Neural crest cell (in vitro differentiated cells): ENCODE data around the gene MARCHF10. TPM values are rescaled to one million over a fixed set of nuclear protein-coding genes. Genes with fewer than 3 reads are reported as not detected.

Experiments
- DNase-seq: peaks from one replicate; pipeline ENCODE4 v3.0.0; 2021; ENCODE audit warnings: low read depth, mixed read lengths, low spot score
- H3K27ac Mint-ChIP-seq: one replicate; pipeline ENCODE4 v1.8.0; 2021; ENCODE audit warnings: mild to moderate bottlenecking, mixed read lengths; ENCODE audit not compliant: unreplicated experiment
- H3K27me3 Mint-ChIP-seq: 2 replicates; pipeline ENCODE4 v1.8.0; 2021; ENCODE audit warnings: low read depth, mild to moderate bottlenecking, mixed read lengths
- H3K36me3 Mint-ChIP-seq: 2 replicates; pipeline ENCODE4 v1.8.0; 2021; ENCODE audit warnings: low read depth, mild to moderate bottlenecking, mixed read lengths
- H3K4me1 Mint-ChIP-seq: 2 replicates; pipeline ENCODE4 v1.8.0; 2021; ENCODE audit warnings: mixed read lengths
- H3K4me3 Mint-ChIP-seq: one replicate; pipeline ENCODE4 v1.8.0; 2021; ENCODE audit warnings: mild to moderate bottlenecking, mixed read lengths
- H3K9me3 Mint-ChIP-seq: 2 replicates; pipeline ENCODE4 v1.8.0; 2021; ENCODE audit warnings: mixed read lengths
- CTCF ChIP-seq: fragments of 200-600 bp; sonication (generic); conservative IDR thresholded peaks from 2 replicates; pipeline ENCODE4 v1.5.0; 2021; ENCODE audit warnings: antibody characterized with exemption, mild to moderate bottlenecking
- total RNA-seq: library from RNA; stranded (reverse); gene quantifications from 2 replicates; pipeline ENCODE4 v1.2.1, GENCODE V29; 2021

Gene MARCHF10
- total RNA-seq, 1 donor from 2014 or later: 0.23 TPM

DNA sequence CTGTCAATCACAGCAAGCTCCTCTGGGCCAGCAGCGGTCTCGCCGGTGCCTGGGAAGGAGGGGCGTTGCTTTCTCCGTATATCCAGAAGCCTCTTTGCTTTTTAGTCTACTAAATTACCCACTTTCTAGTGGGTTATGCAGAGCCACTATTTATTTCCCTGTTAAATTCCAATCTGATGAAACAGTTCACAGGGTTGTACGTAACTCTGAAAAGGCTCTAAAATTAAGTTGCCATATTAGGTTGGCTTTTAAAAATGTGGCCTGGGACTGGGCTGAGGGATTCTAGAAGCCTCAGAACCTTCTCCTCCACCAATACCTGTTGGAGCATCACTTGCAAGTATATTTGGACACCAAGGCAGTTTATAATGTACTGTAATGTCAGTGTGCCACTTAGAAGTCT lies 27.2 kb downstream of the MARCHF10 start:
- peaks cover 27% of the 10 kb centered on the region for H3K4me1 Mint-ChIP-seq
- no peak for DNase-seq
- peaks cover 10% of the 10 kb centered on the region for H3K9me3 Mint-ChIP-seq
- no peak overlapping the region for H3K4me3 Mint-ChIP-seq
- no peaks in the 10 kb centered on the region for H3K27me3 Mint-ChIP-seq
- no peak overlapping the region for H3K27ac Mint-ChIP-seq
- peaks cover 5% of the 10 kb centered on the region for H3K36me3 Mint-ChIP-seq
- TF ChIP-seq CTCF: no peak

GRCh38 chr17:62780269-62780668 lies 27.8 kb downstream of the MARCHF10 start:
- no peak for TF ChIP-seq CTCF

DNA sequence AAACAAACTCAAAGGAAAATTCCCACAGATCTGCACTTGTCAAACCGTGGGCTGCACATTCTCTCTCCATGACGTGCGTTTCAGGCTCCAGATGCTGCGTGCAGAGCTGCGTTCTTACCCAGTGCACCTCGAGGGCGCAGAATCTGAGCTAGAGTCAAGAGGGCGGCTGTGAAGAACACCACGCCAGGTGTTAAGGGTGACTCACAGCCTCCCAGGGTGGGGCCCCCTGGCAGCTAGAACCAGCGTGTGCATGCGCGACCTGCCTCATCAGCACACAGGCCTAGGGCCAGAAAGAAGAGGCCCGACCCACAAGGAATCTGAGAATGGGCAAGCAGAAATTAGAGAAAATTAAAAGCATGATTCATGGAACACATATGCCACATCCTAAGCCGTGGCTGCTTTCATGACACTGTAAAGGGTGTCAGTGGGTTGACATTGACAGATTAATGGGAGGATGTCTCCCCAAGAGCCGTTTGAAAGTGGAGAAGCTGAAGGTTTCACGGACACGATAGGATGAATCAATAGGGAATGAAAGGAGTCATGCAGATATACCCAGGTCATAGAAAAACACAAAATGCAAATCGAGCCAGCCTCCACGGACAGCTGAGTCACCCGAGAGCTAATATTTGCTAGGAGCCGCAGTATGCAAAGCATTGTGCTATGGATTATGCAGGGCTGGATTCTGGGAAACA lies 29.0 kb downstream of the MARCHF10 start:
- Mint-ChIP-seq H3K27ac (no peak overlapping the region), H3K4me1 (peaks cover 28% of the 10 kb centered on the region), H3K27me3 (no peaks in the 10 kb centered on the region), H3K36me3 (peaks cover 3% of the 10 kb centered on the region), H3K9me3 (peaks cover 10% of the 10 kb centered on the region), H3K4me3 (no peak overlapping the region)
- no peak for TF ChIP-seq CTCF
- no peak for DNase-seq

More at GRCh38 chr17:62780269-62780668, 27.8 kb downstream of the MARCHF10 start:
- Mint-ChIP-seq H3K4me3 (no peak overlapping the region), H3K27ac (no peak overlapping the region), H3K27me3 (no peaks in the 10 kb centered on the region), H3K36me3 (peaks cover 3% of the 10 kb centered on the region), H3K9me3 (peaks cover 10% of the 10 kb centered on the region), H3K4me1 (peaks cover 28% of the 10 kb centered on the region)
- no peak for DNase-seq

DNA sequence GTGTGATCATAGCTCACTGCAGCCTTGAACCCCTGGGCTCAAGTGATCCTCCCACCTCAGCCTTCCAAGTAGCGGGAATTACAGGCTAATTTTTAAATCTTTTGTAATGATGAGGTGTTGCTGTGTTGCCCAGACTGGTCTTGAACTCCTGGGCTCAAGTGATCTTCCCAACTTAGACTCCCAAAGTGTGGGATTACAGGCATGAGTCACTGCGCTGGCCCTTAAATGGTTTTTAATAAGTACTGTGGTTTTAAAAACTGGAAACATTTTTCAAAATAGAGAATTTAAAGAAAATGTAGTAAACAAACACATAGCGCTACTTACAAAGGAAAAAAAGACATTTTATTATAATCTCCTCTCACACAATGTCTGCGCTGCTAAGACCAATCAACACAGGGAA lies 32.2 kb downstream of the MARCHF10 start:
- Mint-ChIP-seq H3K4me1 (peaks cover 33% of the 10 kb centered on the region), H3K4me3 (no peak overlapping the region), H3K9me3 (peaks cover 8% of the 10 kb centered on the region), H3K27me3 (no peaks in the 10 kb centered on the region), H3K36me3 (peaks cover 6% of the 10 kb centered on the region), H3K27ac (no peak overlapping the region)
- no peak for TF ChIP-seq CTCF
- no peak for DNase-seq

DNA sequence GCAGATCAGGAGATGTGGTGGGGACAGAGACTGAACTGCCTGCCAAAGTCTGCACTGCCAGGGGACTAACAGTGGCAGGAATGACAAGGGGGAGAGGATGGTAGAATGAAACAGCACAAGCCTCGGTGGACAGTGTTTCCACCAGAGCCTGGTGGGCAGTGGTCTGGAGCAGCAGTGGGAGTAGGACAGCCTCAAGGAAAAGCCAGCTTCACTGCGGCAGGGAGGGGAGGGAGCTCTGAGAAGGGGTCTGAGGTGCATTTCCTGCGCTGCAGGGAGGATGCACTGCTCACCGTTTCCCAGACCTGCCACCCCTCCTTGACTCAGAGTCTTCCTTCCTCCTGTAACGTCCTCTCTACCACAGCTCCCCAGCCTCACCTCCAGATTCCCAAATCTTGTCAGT lies 33.8 kb downstream of the MARCHF10 start:
- Mint-ChIP-seq H3K9me3 (peaks cover 8% of the 10 kb centered on the region), H3K27ac (no peak overlapping the region), H3K27me3 (no peaks in the 10 kb centered on the region), H3K4me1 (peaks cover 32% of the 10 kb centered on the region), H3K4me3 (no peak overlapping the region), H3K36me3 (peaks cover 6% of the 10 kb centered on the region)
- TF ChIP-seq CTCF: no peak
- DNase-seq: no peak
